ENCODE measurements around the gene DCST2.

Gene DCST2

GRCh38 chr1:155010211-155010918 lies 23.2 kb downstream of the DCST2 start:
- no peak for DNase-seq (ENCODE audit: low spot score)

GRCh38 chr1:155009742-155010141 lies 23.8 kb downstream of the DCST2 start:
- no peak for DNase-seq (ENCODE audit: low spot score)

DNA sequence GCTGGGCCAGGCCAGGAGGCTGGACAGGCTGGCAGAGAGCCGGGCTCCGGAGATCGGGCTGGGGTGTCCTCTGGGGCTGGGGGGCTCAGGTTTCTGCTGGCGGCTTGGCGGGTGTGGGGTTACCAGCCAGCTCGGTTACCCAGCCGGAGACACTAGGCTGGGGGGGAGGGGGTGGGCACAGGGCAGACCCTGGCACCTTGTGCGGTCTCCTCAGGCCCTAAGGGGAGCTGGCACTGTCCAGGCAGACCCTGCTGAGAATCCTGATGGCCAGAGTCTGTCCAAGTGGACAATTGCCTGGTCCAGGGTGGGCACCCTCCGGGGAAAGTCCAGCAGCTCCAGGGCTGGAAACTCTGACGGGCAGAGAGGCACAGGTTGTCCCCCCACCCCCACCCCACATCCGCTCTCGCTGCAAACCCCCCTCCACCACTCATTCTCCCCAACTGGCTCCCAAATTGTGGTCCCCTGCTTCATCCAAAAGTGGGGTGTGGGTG lies 24.3 kb downstream of the DCST2 start:
- DNase-seq (ENCODE audit: low spot score) = no peak

- no peak for DNase-seq (ENCODE audit: low spot score)
These were observed 25.3 kb downstream of the DCST2 start for GRCh38 chr1:155008015-155008941.

DNA sequence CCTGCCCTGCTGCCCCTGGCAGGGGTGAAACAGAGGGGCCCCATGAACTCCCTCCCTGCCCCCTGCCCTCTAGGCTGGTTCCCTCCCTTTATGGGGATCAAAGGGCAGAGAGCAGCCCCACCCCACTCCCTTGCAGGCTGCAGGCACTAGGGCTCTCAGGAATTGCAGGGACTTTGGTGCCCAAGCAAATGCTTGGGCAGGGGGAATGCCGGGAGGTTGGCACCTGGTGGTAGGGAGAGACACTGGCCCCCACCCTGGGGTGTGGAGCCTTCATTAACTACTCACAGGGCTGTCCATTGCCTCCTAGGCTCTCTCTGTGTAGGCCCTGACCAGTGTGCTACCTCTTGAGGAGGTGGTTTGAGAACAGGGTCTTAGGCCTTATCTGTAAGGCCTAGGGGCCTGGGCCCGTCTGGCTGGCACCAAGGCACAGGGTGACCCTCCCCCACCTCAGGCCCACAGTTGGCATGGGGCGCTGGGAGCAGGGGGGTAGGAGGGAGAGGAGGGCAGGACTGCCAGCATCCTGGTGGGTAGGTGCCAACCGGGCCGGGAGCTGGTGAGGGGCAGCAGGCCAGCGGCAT lies 26.2 kb downstream of the DCST2 start:
- DNase-seq (ENCODE audit: low spot score) = no peak

DNA sequence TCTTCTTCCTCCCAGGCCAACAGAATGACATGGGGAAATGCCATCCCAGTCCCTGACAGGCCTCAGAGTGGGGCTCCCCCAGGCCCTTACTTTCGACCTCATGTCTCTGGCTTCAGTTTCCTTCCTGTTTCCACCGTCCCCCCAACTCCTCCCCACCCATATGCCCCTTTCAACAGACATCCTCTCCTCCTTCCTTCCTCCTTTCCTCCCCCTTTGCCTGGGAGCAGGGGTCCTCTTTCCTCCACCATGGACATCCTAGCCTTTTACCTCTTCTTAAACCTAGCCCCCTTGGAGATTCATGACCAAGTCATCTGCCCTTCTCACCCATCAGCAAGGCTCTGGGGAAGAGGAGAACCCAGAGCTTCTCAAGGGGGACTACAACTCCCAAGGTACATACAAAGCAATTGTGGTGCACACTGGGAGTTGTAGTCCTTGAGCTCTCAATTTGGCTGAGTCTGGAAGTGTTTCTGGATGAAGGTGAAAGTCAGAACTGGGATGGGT lies 26.9 kb downstream of the DCST2 start:
- DNase-seq (ENCODE audit: low spot score) = peak; percentile 66

DNA sequence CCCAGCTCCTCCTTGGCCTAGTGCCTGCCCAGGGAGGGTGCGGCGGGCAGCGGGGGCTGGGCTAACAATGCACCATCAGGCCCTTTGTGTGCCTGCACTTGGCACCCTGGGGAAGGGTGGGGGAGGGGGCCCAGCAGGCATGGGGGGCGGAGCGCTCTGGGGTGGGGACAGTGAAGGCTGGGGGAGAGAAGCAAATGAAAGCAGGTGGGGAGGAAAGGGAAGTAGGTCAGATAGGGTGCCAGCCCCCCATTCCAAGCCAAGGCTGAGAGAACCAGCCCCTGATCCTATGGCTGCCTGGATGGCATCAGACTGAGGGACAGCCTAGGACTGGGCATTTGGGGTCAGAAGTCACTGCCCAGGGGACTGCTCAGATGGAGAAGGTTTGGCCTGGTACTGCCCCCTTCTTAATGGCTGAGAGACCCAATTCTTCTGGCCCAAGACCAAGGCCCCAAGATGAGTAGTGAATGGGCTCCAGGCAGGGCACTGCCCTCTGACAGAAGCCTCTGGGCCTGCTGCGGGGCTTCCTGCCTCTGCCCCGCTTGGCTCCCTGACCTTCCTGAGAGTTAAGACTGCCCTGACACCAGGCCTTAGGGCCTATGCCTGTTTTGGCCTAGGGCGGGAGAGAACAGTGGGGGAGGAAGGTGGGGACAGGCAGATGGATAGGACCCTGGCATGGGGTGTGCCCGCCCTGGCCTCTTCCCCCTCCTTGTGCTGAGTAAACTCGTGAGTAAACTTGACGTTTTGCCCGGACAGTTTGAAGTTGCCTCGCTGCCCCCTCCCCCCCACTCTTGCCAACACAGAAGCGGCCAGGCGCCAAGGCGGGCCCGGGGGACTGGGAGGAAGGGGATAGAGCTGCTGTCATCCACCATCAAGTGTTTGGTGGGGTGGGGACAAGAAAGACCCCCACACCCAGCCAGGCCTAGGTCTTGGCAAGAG lies 28.2 kb downstream of the DCST2 start:
- DNase-seq (ENCODE audit: low spot score) = peak; percentile 84

DNA sequence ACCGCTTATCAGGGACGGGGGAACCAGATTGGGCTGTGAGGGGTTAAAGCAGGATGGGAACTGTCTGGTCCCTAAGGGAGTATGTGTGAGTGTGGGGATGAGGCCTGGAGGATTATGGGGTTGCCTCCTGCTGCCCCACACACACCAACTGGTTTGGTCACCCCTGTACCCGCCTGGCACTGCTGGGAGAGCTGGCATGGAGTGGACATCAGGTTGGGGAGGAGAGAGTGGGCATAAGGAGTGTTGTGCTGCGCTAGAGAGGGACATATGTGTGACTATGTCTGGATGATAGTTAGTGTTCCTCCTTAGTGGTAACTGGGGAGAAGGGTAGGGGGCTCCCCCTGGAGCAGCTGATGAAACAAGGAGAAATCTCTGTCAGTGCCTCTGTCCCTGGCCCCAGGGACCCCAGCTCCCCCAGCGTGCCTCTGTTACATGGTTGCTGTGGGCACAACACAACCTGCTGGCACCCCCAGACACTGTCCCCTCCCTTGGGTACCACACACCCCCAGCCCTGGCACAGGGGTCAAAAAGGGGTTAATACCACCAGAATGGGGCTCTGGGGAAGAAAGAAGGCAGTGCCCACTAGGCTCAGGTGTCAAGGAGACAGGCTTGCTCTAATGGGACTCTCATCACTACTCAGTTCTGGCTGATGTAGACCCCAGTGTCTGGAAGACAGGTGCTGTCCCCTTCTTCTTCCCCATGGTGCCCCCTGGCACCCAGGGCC lies 29.1 kb downstream of the DCST2 start:
- DNase-seq (ENCODE audit: low spot score) = no peak

- DNase-seq (ENCODE audit: low spot score) = peak; percentile 66
These were observed 29.7 kb downstream of the DCST2 start for GRCh38 chr1:155003766-155004351.

DNA sequence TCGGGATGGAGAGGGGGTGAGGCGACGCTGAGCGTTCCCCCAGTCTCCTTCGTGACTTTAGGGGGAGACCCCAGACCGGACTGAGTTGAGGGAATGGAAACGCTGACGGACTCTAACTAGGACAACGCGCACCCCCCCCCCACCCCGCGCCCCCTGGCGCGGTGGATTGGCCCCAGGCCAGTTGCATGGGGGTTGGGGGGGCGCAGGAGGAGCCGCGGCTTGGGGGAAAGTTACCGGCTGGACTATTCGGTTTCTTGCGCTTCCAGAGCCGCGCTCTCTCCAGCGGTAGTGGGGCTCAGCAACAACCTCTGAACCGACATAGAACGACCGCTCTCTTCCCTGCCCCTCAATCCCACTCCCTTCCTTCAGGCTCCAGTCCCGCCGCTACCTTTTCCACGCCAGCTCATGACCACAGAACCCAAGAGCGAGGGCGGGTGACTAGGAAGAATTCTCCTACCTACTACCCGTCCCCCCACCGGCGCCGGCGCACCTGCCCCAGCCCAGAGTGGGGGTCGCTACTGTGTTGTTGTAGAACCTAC lies 30.3 kb downstream of the DCST2 start:
- DNase-seq (ENCODE audit: low spot score) = no peak

- no peak for DNase-seq (ENCODE audit: low spot score)
These were observed 30.9 kb downstream of the DCST2 start, which contains the start of gene ZBTB7B for GRCh38 chr1:155002464-155003226. TSS of gene ZBTB7B (plus strand) at chr1:155002802. CDS start at chr1:155014661, 11,859 bp downstream.

- peak; percentile 100 for DNase-seq (ENCODE audit: low spot score)
These were observed 31.7 kb downstream of the DCST2 start for GRCh38 chr1:155001675-155002463.

- no peak for DNase-seq (ENCODE audit: low spot score)
These were observed 32.2 kb downstream of the DCST2 start for GRCh38 chr1:155001425-155001674.

- DNase-seq (ENCODE audit: low spot score) = peak; percentile 86
These were observed 32.7 kb downstream of the DCST2 start for GRCh38 chr1:155000726-155001424.

- DNase-seq (ENCODE audit: low spot score) = no peak
These were observed 33.2 kb downstream of the DCST2 start for GRCh38 chr1:155000411-155000725.

- no peak for DNase-seq (ENCODE audit: low spot score)
These were observed 33.8 kb downstream of the DCST2 start for GRCh38 chr1:154999571-155000410.
